Head of caudate nucleus (tissue), 42 donors: ENCODE data around the gene CCDC18.
"Not testable (repeated sequence)": the region's sequence is repeated elsewhere in the genome, so short reads cannot be mapped to it uniquely, and the experiment has no call there.

Experiments
- DNase-seq, 42 donors: peaks; one replicate each; pipeline versions ENCODE4 v3.0.0 to v3.0.0-alpha.2; 2020 to 2021; ENCODE audit warnings: mixed read lengths in 7 of 42
- intact Hi-C: fragments of 100-400 bp; cut with DNase I; formaldehyde crosslinking; loops from one replicate; pipeline ENCODE4 v1.15.0; 2022

The CCDC18 gene

GRCh38 chr1:93167006-93167405 lies 13.5 kb upstream of the CCDC18 start:
- DNase-seq: no peak
- intact Hi-C loops: no loop called here

- intact Hi-C loops, DNase-seq: not testable (repeated sequence)
These were observed 10.3 kb upstream of the CCDC18 start for GRCh38 chr1:93170141-93170678.

DNA sequence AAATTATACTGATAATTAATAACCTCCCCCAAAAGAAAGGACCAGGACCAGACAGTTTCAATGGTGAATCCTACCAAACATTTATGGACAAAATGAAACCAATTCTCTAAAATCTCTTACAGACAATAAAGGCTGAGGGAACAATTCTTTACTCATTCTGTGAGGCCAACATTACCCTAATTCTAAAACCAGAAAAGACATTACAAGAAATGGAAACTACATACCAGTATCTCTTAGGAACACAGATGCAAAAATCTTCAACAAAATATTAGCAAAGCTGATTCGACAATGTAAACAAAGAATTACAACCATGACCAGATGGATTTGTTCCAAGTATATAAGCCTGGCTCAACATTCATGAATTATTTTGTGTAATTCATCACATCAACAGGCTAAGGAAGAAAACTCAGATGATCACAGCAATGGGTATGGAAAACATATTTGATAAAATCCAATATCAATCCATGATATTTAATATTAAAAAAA lies 8.9 kb upstream of the CCDC18 start:
- intact Hi-C loops: no loop called here
- DNase-seq: no peak

GRCh38 chr1:93172778-93173177 lies 7.7 kb upstream of the CCDC18 start:
- DNase-seq: no peak
- intact Hi-C loops: no loop called here

DNA sequence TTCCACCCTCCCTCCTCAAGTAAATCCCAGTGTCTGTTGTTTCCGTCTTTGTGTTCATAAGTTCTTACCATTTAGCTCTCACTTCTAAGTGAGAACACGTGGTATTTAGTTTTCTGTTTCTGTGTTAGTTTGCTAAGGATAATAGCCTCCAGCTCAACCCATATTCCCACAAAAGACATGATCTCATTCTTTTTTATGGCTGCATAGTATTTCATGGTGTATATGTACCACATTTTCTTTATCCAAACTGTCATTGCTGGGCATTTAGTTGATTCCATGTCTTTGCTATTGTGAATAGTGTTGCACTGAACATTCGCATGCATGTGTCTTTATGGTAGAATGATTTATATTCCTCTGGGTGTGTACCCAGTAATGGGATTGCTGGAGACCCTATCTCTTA lies 5.9 kb upstream of the CCDC18 start:
- intact Hi-C loops, DNase-seq: not testable (repeated sequence)

DNA sequence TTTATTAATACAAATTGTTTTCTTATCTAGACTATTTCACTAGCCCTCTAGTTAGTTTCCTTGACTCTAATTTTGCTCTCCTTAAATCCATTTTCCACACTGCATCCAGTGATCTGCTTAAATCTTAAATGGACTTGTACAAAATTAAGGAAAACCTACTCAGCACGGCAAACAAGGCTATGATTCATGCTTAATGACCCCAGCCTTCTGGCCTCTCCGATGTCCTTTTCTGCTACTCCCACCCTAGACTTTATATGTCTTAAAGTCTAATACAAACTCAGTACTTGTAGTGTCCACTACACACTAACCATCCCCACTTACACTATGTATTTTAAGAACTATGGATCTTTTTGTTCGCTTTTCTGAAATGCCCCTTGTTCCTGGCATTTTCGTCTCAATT lies 2.5 kb upstream of the CCDC18 start:
- DNase-seq: no peak
- intact Hi-C loops: no loop called here

GRCh38 chr1:93178418-93178817 lies 2.1 kb upstream of the CCDC18 start:
- no peak for DNase-seq
- intact Hi-C loops: no loop called here

DNA sequence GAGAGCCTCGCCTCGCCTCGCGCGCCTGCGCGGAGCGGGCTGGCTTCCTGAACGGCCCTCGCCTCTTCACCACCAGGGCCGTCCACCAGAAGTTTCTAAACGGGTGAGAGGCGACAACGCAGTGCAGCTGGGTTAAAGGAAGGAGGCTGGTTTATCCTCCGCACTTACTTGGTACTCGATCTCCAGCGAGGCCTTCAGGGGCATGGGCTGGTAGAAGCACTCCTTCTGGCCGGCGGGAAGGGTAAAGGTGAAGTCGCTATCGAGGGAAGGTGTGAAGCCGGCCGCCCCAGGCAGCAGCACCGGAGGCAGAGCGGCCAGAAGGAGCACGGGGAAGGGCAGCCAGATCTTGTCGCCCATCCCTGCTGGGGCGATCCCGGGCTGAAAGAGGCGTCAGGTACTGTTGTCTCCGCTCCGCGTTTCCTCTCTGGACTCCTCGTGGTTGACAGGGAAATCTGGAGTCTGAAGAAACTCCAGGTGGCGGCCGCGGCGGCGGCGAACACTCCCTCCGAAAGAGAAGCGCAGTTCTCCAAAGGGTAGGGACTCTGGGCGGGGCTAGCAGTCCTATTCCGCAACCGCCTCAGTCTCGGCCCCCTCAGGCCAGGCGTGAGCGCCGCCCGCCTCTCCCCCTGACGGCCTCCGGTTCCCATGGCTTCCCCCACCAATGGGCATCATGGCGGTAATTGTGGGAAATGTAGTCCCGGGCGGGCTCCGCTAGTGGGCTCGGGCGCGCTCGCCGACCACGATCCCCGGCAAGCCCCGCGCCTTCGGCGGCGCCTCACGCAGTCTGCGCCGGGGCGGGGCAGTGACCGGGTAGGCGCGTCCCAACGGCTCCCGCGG lies 420 bp upstream of the CCDC18 start, which contains the start of gene TMED5:
TMED5 (minus strand) TSS at position 528 of the 837 bp plus-strand sequence; CDS start at position 357, 171 bp downstream.
- DNase-seq: peak; percentile 90 to 99 (median 98)
- intact Hi-C loops: loop anchor here (5.0 to 10.0 kb wide), 2 partner anchors 105 to 167 kb away; partner anchors contain the start of genes DR1 and MTF2

- DNase-seq: no peak
- intact Hi-C loops: loop anchor here (10.0 kb wide), 1 partner anchor 112 kb away; the partner anchor contains the start of gene MTF2
These were observed 6.1 kb downstream of the CCDC18 start for GRCh38 chr1:93186667-93187066.

DNA sequence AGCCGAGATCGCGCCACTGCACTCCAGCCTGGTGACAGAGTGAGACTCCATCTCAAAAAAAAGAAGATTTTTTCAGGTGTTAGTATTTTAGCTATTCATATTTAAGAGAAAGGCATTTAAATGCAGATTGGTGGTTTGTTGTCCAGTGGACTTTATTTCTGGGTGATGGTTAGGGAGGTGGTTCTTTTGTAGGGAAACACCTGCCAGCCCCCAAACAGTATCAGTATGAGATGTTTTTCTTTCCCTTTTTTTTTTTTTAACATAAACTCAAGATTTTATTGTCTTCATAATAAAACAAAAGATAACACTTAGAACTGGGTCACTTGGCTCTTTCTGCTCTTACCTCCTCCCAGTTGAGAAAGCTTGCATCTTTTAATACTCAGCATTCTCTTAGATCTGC lies 9.9 kb downstream of the CCDC18 start:
- DNase-seq: no peak
- intact Hi-C loops: no loop called here

DNA sequence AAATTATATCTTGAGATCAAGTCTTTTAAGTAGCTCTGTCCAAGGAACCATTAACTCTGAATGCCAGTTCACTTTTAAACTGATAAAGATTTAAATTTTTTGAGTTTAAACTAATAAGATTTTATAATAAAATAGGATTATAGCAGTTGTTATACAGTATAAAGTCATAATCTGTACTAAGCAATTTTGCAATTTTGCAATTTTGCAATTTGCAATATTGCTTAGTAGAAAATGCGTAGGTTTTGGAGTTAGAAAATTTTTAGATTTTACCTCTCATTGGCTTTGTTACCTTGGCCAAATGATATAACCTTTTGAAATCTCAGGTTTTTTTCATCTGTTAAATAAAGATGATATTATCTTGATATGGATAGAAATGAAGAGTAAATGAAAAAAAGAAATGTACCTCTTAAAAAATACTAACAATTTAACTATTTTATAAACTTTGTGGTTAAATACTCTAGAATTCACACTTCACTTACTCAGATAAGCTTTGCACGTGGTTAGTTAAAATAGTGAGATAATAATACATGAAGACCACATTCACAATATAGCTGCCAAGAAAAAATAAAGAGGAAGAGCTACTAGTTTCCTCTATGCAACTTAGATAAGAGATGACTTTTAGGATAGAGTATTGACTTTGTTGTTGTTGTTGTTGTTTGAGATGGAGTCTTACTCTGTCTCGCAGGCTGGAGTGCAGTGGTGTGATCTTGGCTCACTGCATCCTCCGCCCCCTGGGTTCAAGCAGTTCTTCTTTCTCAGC lies 13.9 kb downstream of the CCDC18 start:
- DNase-seq: no peak
- intact Hi-C loops: no loop called here

- no peak for DNase-seq
- intact Hi-C loops: no loop called here
These were observed 16.1 kb downstream of the CCDC18 start for GRCh38 chr1:93196591-93196990.

GRCh38 chr1:93199150-93199549 lies 18.6 kb downstream of the CCDC18 start:
- DNase-seq: no peak
- intact Hi-C loops: no loop called here

DNA sequence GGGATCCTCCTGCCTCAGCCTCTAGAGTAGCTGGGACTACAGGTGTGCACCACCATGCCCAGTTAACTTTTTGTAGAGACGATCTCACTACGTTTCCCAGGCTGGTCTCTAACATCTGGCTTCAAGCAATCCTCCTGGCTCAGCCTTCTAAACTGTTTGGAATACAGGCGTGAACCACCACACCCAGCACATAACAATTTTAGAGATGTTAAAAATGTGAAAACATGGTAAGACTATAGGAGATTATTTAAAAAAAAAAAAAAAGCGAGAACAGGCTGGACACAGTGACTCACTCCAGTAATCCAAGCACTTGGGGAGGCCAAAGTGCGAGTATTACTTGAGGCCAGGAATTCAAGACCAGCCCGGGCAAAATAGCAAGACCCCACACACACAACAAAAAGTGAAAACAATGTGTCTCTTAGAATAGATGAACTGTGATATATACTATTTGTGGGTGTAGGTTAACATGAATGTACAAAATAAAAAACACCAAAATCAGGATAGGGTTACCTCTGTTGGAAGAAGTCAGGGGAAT lies 19.6 kb downstream of the CCDC18 start:
- intact Hi-C loops: no loop called here
- no peak for DNase-seq

DNA sequence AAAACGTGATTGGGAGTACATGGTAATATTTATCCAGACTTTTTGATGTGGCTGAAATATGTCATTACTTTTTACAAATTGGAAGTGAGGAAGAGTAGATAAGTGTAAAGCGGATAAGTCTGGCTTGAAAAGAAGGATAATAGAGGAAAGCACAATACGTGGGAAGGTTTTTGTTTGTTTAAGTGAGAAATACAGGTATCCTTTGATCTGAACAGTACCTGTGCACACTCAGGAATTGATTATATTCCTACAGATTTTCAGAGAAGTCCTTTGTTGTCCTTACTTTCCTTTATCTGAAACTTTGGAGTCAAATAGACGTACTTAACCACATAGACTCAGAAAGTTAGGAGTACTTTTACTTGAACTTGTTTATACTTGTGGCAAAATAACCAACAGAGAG lies 20.2 kb downstream of the CCDC18 start:
- intact Hi-C loops: no loop called here
- no peak for DNase-seq

DNA sequence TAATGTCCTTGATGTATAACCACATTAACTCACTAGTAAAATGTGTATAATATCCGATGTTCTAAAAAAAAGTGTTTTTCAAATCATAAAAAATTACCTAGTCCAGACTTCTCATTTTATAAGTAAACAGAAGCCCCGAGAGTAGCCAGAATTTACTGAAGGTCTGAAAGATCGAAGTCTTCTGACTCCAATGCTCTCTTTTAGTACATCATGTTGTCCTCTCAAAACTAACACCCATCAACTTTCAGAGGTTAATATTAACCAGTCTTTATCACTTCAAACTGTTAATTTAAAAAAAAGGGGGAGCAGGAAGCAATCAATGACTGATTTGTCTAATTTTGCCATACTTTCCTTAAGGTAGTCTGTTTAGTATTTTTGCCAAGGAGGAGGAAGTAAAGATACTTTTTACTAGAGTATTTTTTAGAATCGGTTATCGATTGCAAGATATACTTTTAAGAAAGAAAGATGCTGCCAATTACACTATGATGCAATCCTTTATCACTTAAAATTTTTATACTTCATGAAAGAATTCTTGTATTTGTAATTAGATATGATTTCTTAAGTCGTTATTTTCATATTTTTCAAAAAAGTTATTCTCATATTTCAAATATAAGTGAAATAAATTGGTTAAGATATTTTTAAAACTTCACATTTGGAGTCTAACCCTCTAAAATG lies 25.5 kb downstream of the CCDC18 start:
- intact Hi-C loops: no loop called here
- DNase-seq: no peak

DNA sequence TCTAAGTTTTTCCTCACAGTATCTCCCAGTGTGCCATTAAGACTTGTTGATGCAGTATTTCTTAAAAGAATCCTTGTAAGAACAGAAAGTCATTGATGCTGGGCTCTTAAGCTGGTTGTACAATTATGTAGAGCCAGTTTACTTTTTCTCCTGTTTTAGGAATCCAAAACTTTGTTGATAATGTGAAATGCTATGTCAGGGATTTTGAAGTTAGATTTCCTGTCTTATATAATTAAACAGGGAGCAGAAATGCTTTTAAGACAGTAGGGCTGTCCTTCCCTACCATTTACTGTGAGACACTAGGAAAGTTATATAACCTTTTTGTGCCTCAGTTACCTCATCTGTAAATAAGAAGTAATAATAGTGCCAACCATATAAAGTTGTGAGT lies 26.0 kb downstream of the CCDC18 start:
- DNase-seq: no peak
- intact Hi-C loops: no loop called here

GRCh38 chr1:93207211-93207610 lies 26.7 kb downstream of the CCDC18 start:
- intact Hi-C loops: no loop called here

GRCh38 chr1:93215322-93215721 lies 34.8 kb downstream of the CCDC18 start:
- intact Hi-C loops: no loop called here
- DNase-seq: no peak

More at GRCh38 chr1:93207211-93207610, 26.7 kb downstream of the CCDC18 start:
- DNase-seq: no peak
